OCI-LY3 (cell line): ENCODE data around the gene ABHD18.

Experiments
- H2AFZ ChIP-seq: fragments of 200-600, 300-600 bp; shearing (Covaris generic); 2 replicates; pipeline ENCODE4 v1.6.0; 2014; ENCODE audit warnings: antibody characterized with exemption, low read depth, low read length
- H3K27ac ChIP-seq: fragments of 200-600, 300-600 bp; sonication (generic); 2 replicates; pipeline ENCODE4 v1.5.1; 2014; ENCODE audit warnings: mild to moderate bottlenecking, low read length, moderate library complexity, mixed read lengths
- H3K27me3 ChIP-seq: fragments of 200-600, 300-600 bp; sonication (generic); 2 replicates; pipeline ENCODE4 v1.6.1; 2014; ENCODE audit warnings: low read depth, low read length, mixed read lengths
- H3K36me3 ChIP-seq: fragments of 200-600, 300-600 bp; sonication (generic); replicated peaks from 2 replicates; pipeline ENCODE3; 2014; ENCODE audit warnings: low read depth, low read length, mixed read lengths
- H3K4me1 ChIP-seq: fragments of 300-600, 200-600 bp; sonication (generic); 2 replicates; pipeline ENCODE4 v1.6.1; 2014; ENCODE audit warnings: low read length, mixed read lengths
- H3K4me2 ChIP-seq: fragments of 200-600, 300-600 bp; sonication (generic); 2 replicates; pipeline ENCODE4 v1.6.1; 2014; ENCODE audit warnings: low read length, mixed read lengths
- H3K4me3 ChIP-seq: fragments of 300-600, 200-600 bp; sonication (generic); 2 replicates; pipeline ENCODE4 v1.5.1; 2014; ENCODE audit warnings: antibody characterized with exemption, mild to moderate bottlenecking, low read length, moderate library complexity
- H3K79me2 ChIP-seq: fragments of 300-600, 200-600 bp; shearing (Covaris generic); 2 replicates; pipeline ENCODE4 v1.6.1; 2014; ENCODE audit warnings: mild to moderate bottlenecking, low read length, mixed read lengths
- H3K9ac ChIP-seq: fragments of 300-600, 200-600 bp; shearing (Covaris generic); 2 replicates; pipeline ENCODE4 v1.6.0; 2014; ENCODE audit warnings: mild to moderate bottlenecking, low read length, moderate library complexity
- H3K9me3 ChIP-seq: fragments of 200-600, 300-600 bp; shearing (Covaris generic); 2 replicates; pipeline ENCODE4 v1.6.1; 2014; ENCODE audit warnings: low read length, mixed read lengths; ENCODE audit not compliant: insufficient read depth
- H4K20me1 ChIP-seq: fragments of 200-600, 300-600 bp; sonication (generic); 2 replicates; pipeline ENCODE4 v1.6.1; 2016; ENCODE audit warnings: low read length, mixed read lengths; ENCODE audit not compliant: insufficient read depth
- EZH2phosphoT487 ChIP-seq: fragments of 200-600 bp; shearing (Covaris generic); IDR thresholded peaks from 2 replicates; pipeline ENCODE4 v1.6.1; 2018; ENCODE audit warnings: antibody characterized with exemption, mixed run types, low read depth
- TF ChIP-seq, protein P1 (sequence below): fragments of 200-600, 300-600 bp; sonication (generic); IDR thresholded peaks from 2 replicates; pipeline ENCODE4 v1.5.1; 2014; ENCODE audit warnings: antibody characterized with exemption, low read length, low read depth

The ABHD18 gene

DNA sequence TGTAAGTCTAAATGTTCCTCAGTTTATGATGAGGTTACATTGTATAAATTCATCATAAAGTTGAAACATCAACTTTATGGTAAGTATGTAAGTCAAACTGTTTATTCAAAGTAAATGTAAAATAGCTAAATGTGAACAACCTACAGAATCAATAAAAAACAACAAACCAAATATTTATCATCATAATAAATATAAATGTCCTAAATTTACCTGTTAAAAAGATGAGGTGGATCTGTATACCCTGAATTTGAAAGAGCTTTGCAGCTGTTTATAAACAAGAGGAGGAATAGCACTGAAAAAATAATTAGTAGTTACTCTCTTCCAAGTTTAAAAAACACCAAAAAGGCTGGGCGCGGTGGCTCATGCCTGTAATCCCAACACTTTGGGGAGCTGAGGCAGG, 13.7 kb downstream of the ABHD18 start:
- Histone ChIP-seq H3K4me1 (no peaks in the 10 kb centered on the region), H3K27me3 (no peaks in the 10 kb centered on the region), H3K9ac (no peak overlapping the region), H3K4me3 (no peak overlapping the region), H3K36me3 (peaks cover 7% of the 10 kb centered on the region), H2AFZ (no peak overlapping the region), H4K20me1 (no peaks in the 10 kb centered on the region), H3K27ac (no peak overlapping the region), H3K9me3 (no peaks in the 10 kb centered on the region), H3K4me2 (no peak overlapping the region), H3K79me2 (no peaks in the 10 kb centered on the region; the same call in 1 of the 2 replicates)
- TF ChIP-seq EZH2phosphoT487 = no peak
- TF ChIP-seq, protein P1, sequence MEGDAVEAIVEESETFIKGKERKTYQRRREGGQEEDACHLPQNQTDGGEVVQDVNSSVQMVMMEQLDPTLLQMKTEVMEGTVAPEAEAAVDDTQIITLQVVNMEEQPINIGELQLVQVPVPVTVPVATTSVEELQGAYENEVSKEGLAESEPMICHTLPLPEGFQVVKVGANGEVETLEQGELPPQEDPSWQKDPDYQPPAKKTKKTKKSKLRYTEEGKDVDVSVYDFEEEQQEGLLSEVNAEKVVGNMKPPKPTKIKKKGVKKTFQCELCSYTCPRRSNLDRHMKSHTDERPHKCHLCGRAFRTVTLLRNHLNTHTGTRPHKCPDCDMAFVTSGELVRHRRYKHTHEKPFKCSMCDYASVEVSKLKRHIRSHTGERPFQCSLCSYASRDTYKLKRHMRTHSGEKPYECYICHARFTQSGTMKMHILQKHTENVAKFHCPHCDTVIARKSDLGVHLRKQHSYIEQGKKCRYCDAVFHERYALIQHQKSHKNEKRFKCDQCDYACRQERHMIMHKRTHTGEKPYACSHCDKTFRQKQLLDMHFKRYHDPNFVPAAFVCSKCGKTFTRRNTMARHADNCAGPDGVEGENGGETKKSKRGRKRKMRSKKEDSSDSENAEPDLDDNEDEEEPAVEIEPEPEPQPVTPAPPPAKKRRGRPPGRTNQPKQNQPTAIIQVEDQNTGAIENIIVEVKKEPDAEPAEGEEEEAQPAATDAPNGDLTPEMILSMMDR = no peak

DNA sequence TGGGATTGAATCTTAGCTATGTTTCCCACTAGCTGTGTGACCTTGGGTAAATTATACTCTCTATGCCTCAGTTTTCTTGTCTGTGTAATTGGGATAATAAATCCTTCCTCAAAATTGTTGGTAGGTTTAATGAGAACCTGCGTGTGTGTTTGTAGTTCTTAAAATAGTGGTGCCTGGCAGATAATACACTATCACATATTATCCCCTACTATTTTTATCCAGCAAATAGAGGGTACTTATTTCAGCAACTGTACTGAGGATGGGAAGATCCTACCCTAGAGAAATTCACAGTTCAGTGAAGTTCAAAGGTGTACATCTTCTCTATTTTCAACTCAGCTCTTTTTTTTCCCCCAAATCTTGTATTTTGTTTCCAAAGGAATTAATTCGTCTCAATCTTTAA, 17.2 kb downstream of the ABHD18 start:
- H4K20me1 ChIP-seq = no peaks in the 10 kb centered on the region
- peaks cover 22% of the 10 kb centered on the region for H3K36me3 ChIP-seq
- no peak overlapping the region for H3K9ac ChIP-seq
- no peaks in the 10 kb centered on the region for H3K9me3 ChIP-seq
- no peak for TF ChIP-seq EZH2phosphoT487
- TF ChIP-seq, protein P1 = no peak
- no peak overlapping the region for H3K4me3 ChIP-seq
- H3K79me2 ChIP-seq = no peaks in the 10 kb centered on the region
- H3K27me3 ChIP-seq = no peaks in the 10 kb centered on the region
- no peak overlapping the region for H3K4me2 ChIP-seq
- no peak overlapping the region for H3K27ac ChIP-seq
- no peaks in the 10 kb centered on the region for H3K4me1 ChIP-seq
- H2AFZ ChIP-seq = no peak overlapping the region

DNA sequence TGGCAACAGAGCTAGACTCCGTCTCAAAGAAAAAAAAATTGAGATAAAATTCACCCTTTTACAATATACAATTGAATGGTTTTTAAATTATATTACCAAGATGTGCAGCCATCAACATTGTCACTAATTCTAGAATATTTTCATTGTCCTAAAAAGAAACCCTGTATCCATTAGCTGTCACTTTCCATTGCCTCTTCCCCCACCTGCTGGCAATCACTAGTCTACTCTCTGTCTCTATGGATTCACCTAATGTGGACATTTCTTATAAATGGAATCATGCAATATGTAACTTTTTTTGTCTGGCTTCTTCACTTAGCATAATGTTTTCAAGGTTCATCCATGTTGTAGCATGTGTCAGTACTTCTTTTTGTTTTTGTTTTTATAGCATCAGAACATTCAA, 20.8 kb downstream of the ABHD18 start:
- Histone ChIP-seq H4K20me1 (no peaks in the 10 kb centered on the region), H3K4me1 (no peaks in the 10 kb centered on the region), H3K9ac (no peak overlapping the region), H3K27me3 (no peaks in the 10 kb centered on the region), H3K4me3 (no peak overlapping the region), H3K9me3 (no peaks in the 10 kb centered on the region), H3K27ac (no peak overlapping the region), H3K79me2 (no peaks in the 10 kb centered on the region), H2AFZ (no peak overlapping the region), H3K4me2 (no peak overlapping the region), H3K36me3 (peaks cover 18% of the 10 kb centered on the region)
- no peak for TF ChIP-seq EZH2phosphoT487
- TF ChIP-seq, protein P1 = no peak

DNA sequence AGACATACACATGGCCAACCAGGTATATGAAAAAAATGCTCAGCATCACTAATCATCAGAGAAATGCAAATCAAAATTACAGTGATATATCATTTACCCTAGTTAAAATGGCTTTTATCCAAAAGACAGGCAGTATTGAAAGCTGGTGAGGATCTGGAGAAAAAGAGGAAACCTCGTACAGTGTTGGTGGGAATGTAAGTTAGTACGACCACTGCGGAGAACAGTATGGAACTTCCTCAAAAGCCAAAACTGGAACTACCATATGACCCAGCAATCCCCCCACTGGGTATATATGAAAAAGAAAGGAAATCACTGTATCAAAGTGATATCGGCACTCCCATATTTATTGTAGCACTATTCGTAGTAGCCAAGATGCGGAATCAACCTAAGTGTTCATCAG, 23.4 kb downstream of the ABHD18 start:
- Histone ChIP-seq H2AFZ (no peak overlapping the region), H3K36me3 (peaks cover 19% of the 10 kb centered on the region), H3K79me2 (no peaks in the 10 kb centered on the region), H3K9me3 (no peaks in the 10 kb centered on the region), H3K4me2 (no peak overlapping the region), H3K27ac (no peak overlapping the region), H3K27me3 (no peaks in the 10 kb centered on the region), H3K4me3 (no peak overlapping the region), H4K20me1 (no peaks in the 10 kb centered on the region), H3K4me1 (no peaks in the 10 kb centered on the region), H3K9ac (no peak overlapping the region)
- TF ChIP-seq, protein P1 = no peak
- TF ChIP-seq EZH2phosphoT487 = no peak
